ENCODE results near the gene SLC2A8. TPM values are rescaled to one million over a fixed set of nuclear protein-coding genes. Genes with fewer than 3 reads are reported as not detected.

SLC2A8 gene
- total RNA-seq, 1 donor from 2014 or later = 30.6 TPM

GRCh38 chr9:127428348-127428747 lies 31.4 kb downstream of the SLC2A8 start:
- Mint-ChIP-seq H3K9me3 (ENCODE audit: unreplicated experiment) (peaks cover 6% of the 10 kb centered on the region), H3K27ac (ENCODE audit: unreplicated experiment) (no peak overlapping the region), H3K27me3 (ENCODE audit: unreplicated experiment) (no peaks in the 10 kb centered on the region), H3K36me3 (ENCODE audit: unreplicated experiment) (no peaks in the 10 kb centered on the region), H3K4me3 (ENCODE audit: unreplicated experiment) (no peak overlapping the region), H3K4me1 (ENCODE audit: low read depth, unreplicated experiment) (peaks cover 10% of the 10 kb centered on the region)
- DNase-seq = no peak
- TF ChIP-seq CTCF (IDR thresholded peaks at IDR 0.05; ENCODE audit: partially characterized antibody, unreplicated experiment) = no peak

DNA sequence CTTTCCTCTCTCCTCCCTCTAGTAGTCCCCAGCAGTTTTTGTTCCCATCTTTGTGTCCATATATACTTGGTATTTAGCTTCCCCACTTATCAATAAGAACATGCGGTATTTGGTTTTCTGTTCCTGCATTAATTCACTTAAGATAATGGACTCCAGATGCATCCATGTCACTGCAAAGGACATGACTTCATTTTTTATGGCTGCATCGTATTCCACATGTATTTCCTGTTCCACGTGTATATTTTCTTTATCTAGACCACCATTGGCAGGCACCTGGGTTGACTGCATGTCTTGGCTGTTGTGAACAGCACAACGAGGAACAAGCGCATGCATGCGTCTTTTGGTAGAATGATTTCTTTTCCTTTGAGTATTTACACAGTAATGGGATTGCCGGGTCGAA lies 33.4 kb downstream of the SLC2A8 start:
- no peak overlapping the region for H3K4me3 Mint-ChIP-seq (ENCODE audit: unreplicated experiment)
- no peaks in the 10 kb centered on the region for H3K9me3 Mint-ChIP-seq (ENCODE audit: unreplicated experiment)
- H3K36me3 Mint-ChIP-seq (ENCODE audit: unreplicated experiment) = peaks cover 7% of the 10 kb centered on the region
- TF ChIP-seq CTCF (IDR thresholded peaks at IDR 0.05; ENCODE audit: partially characterized antibody, unreplicated experiment) = no peak
- no peak for DNase-seq
- no peaks in the 10 kb centered on the region for H3K27me3 Mint-ChIP-seq (ENCODE audit: unreplicated experiment)
- H3K27ac Mint-ChIP-seq (ENCODE audit: unreplicated experiment) = no peak overlapping the region
- peaks cover 4% of the 10 kb centered on the region for H3K4me1 Mint-ChIP-seq (ENCODE audit: low read depth, unreplicated experiment)

DNA sequence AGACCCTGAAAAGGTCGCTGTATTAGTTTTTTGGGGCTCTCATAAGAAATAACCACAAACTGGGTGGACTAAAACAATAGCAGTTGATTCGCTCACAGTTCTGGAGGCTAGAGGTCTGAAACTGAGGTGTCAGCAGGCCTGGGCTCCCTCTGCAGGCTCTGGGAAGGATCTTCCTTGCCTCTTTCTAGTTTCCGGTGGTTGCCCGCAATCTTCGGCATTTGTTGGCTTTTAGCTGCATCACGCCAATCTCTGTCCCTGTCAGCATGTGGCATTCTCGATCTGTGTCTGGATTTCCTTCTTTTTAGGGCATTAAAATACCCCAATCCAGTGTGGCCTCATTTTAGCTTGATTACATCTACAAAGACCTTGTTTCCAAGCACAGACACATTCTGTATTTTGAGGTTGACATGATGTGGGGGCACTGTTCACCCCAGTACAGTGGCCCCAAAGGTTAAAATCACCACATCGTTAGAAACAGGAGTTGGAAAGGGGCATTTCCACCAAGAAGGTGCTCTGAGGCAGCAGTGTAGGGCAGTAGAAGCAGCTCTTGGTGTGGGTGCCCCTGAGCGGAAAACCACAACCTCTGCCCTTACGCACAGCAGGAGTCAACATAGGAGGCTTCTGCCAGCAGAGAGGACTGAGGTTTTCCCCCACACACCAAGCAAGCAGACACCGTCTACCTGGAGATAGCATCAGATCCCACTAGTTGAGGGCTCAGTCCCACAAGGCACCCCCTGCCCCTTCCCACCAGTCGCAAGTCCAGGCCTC lies 40.7 kb downstream of the SLC2A8 start:
- Mint-ChIP-seq H3K27ac (ENCODE audit: unreplicated experiment) (no peak overlapping the region), H3K27me3 (ENCODE audit: unreplicated experiment) (peaks cover 4% of the 10 kb centered on the region), H3K9me3 (ENCODE audit: unreplicated experiment) (peaks cover 1% of the 10 kb centered on the region), H3K4me1 (ENCODE audit: low read depth, unreplicated experiment) (no peaks in the 10 kb centered on the region), H3K4me3 (ENCODE audit: unreplicated experiment) (no peak overlapping the region), H3K36me3 (ENCODE audit: unreplicated experiment) (peaks cover 15% of the 10 kb centered on the region)
- no peak for TF ChIP-seq CTCF (IDR thresholded peaks at IDR 0.05; ENCODE audit: partially characterized antibody, unreplicated experiment)
- no peak for DNase-seq

DNA sequence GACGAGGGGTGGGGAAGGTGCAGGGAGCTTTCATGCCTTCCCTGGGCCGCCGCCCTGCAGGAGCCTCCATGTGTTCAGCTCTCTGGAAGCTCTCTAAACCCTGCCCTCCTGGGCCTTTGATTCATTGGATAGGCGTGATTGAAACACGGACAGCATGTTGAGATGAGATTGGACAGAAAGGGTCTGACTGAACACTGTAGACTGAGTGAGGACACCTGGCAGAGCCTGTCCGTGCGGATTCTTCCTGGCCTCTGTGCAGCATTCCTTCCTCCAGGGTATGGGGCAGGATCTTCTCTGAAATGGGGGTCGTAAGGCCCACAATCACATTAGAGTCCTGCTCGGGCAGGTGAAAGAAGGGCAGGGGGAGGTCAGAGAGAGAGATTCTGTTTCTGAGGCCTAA lies 41.4 kb downstream of the SLC2A8 start:
- Mint-ChIP-seq H3K4me3 (ENCODE audit: unreplicated experiment) (no peak overlapping the region), H3K9me3 (ENCODE audit: unreplicated experiment) (peaks cover 1% of the 10 kb centered on the region), H3K36me3 (ENCODE audit: unreplicated experiment) (peaks cover 15% of the 10 kb centered on the region), H3K27ac (ENCODE audit: unreplicated experiment) (no peak overlapping the region), H3K4me1 (ENCODE audit: low read depth, unreplicated experiment) (no peaks in the 10 kb centered on the region), H3K27me3 (ENCODE audit: unreplicated experiment) (peaks cover 4% of the 10 kb centered on the region)
- TF ChIP-seq CTCF (IDR thresholded peaks at IDR 0.05; ENCODE audit: partially characterized antibody, unreplicated experiment) = no peak
- DNase-seq = no peak

DNA sequence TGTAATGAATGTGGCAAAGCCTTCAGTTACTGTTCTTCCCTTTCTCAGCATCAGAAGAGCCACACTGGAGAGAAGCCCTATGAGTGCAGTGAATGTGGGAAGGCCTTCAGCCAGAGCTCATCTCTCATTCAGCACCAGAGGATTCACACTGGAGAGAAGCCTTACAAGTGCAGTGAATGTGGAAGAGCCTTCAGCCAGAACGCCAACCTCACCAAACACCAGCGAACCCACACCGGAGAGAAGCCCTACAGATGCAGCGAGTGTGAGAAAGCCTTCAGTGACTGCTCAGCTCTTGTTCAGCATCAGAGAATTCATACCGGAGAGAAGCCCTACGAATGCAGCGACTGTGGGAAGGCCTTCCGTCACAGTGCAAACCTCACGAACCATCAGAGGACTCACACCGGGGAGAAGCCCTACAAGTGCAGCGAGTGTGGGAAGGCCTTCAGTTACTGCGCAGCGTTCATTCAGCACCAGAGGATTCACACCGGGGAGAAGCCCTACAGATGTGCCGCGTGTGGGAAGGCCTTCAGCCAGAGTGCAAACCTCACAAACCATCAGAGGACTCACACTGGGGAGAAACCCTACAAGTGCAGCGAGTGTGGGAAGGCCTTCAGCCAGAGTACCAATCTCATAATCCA lies 47.4 kb downstream of the SLC2A8 start:
- Mint-ChIP-seq H3K9me3 (ENCODE audit: unreplicated experiment) (peaks cover 11% of the 10 kb centered on the region), H3K27me3 (ENCODE audit: unreplicated experiment) (peaks cover 4% of the 10 kb centered on the region), H3K36me3 (ENCODE audit: unreplicated experiment) (peaks cover 24% of the 10 kb centered on the region), H3K27ac (ENCODE audit: unreplicated experiment) (no peak overlapping the region), H3K4me1 (ENCODE audit: low read depth, unreplicated experiment) (peaks cover 5% of the 10 kb centered on the region), H3K4me3 (ENCODE audit: unreplicated experiment) (no peak overlapping the region)
- DNase-seq = no peak
- TF ChIP-seq CTCF (IDR thresholded peaks at IDR 0.05; ENCODE audit: partially characterized antibody, unreplicated experiment) = no peak
